ENCODE data around the gene COL7A1.

DNA sequence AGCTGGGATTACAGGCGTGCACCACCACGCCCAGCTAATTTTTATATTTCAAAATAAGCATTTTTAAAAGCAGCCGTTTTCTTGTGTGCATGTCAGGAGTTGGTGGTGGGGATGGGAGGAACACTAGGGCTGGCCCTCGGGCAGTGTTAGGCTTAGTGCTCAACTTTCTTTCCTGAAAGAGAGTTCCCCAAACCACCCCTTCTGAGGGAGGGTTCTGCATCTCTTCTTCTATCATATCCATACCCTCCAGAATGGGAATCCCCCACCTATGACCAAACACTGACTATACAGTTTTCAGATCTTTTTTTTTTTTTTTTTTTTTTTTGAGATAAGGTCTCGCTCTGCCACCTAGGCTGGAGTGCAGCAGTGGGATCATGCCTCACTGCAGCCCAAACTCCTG is 51.0 kb downstream of the COL7A1 start:
- TF ChIP-seq, protein P1, sequence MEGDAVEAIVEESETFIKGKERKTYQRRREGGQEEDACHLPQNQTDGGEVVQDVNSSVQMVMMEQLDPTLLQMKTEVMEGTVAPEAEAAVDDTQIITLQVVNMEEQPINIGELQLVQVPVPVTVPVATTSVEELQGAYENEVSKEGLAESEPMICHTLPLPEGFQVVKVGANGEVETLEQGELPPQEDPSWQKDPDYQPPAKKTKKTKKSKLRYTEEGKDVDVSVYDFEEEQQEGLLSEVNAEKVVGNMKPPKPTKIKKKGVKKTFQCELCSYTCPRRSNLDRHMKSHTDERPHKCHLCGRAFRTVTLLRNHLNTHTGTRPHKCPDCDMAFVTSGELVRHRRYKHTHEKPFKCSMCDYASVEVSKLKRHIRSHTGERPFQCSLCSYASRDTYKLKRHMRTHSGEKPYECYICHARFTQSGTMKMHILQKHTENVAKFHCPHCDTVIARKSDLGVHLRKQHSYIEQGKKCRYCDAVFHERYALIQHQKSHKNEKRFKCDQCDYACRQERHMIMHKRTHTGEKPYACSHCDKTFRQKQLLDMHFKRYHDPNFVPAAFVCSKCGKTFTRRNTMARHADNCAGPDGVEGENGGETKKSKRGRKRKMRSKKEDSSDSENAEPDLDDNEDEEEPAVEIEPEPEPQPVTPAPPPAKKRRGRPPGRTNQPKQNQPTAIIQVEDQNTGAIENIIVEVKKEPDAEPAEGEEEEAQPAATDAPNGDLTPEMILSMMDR (conservative IDR thresholded peaks at IDR 0.05; ENCODE audit: low read length) = no peak
- TF ChIP-seq EZH2phosphoT487 (IDR thresholded peaks at IDR 0.05; ENCODE audit: borderline replicate concordance, low read depth, low read length) = no peak
